ENCODE measurements around the gene COPG2.

DNA sequence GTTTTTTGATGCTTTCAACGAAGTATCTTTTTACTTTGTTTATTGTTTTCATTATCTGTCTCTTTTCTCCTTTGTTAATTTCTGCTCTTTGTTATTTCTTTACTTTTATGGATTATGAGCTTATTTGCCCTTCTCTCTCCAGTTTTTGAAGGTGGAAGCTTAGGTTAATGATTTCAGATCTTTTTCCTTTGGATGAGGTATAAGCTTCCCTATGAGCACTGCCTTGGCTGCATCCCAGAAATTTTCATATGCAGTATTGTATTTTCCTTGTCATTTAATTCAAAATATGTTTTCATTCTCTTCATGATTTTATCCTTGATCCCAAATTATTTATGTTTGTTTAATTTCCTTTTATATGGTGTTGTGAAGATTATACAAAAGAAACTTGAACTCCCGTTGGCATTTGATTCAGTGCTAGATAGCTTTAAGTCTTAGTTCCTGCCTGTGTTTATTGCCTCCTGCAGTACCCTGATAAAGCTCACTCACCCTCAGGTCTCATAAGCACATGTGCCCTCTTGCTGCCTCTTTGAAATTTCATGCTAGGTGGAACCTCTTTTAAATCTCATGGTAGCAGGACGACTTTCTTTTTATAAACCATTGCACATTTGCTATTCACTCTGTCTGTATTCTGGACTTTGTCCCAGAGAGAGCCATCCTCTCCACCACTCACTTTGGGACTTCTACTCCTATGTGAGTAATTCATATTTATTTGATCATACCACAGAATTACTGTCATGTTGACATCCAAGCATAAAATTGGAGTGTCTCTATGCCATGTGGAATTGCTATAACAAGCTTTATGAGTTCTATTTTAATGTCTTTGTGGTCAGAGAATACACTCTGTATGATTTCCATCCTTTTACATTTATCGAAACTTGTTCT, 204.8 kb downstream of the COPG2 start:
- TF ChIP-seq AGO1 (IDR thresholded peaks at IDR 0.05; ENCODE audit: low read depth, low read length, poor library complexity, severe bottlenecking), result no peak
- TF ChIP-seq POLR2AphosphoS5 (IDR thresholded peaks at IDR 0.05; ENCODE audit: low read depth, low read length), result no peak
- TF ChIP-seq ZBTB21 (CRISPR knock-in tag; IDR thresholded peaks at IDR 0.05), result no peak
- TF ChIP-seq CTCF (CRISPR knock-in tag; IDR thresholded peaks at IDR 0.05), result no peak
- TF ChIP-seq, protein P1, sequence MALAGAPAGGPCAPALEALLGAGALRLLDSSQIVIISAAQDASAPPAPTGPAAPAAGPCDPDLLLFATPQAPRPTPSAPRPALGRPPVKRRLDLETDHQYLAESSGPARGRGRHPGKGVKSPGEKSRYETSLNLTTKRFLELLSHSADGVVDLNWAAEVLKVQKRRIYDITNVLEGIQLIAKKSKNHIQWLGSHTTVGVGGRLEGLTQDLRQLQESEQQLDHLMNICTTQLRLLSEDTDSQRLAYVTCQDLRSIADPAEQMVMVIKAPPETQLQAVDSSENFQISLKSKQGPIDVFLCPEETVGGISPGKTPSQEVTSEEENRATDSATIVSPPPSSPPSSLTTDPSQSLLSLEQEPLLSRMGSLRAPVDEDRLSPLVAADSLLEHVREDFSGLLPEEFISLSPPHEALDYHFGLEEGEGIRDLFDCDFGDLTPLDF (CRISPR knock-in tag; IDR thresholded peaks at IDR 0.05), result no peak
- no peak for TF ChIP-seq REST (IDR thresholded peaks at IDR 0.05; ENCODE audit: borderline replicate concordance in 1 of 2, low read depth in 1 of 2, low read length in 2 of 2)
